HG02852 (cell line): ENCODE results near the gene KDM2A.
A peak's percentile ranks its signal among the peaks of the same experiment; 100 is the strongest.
"Not testable (repeated sequence)": the region's sequence is repeated elsewhere in the genome, so short reads cannot be mapped to it uniquely, and the experiment has no call there.

ENCODE experiments used
- ATAC-seq: cut with Tn5 transposase; IDR thresholded peaks from one replicate; pipeline ENCODE4 v1.9.1; 2021; ENCODE audit warnings: mild to moderate bottlenecking, moderate library complexity; ENCODE audit not compliant: unreplicated experiment

KDM2A gene

DNA sequence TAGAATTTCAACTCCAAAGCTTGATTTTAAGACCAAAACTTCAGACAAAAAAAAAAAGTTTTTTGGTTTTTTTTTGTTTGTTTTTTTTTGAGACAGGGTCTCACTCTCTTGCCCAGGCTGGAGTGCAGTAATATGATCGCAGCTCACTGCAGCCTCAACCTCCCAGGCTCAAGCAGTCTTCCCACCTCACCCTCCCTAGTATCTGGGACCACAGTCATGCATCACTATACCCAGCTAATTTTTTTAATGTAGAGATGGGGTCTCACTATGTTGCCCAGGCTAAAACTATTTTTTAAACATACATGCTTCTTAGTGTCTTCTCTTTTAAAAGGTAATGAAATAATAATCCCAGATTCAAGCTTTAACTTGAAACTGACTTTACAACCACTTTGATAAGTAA lies 111.8 kb downstream of the KDM2A start:
- ATAC-seq, result no peak

DNA sequence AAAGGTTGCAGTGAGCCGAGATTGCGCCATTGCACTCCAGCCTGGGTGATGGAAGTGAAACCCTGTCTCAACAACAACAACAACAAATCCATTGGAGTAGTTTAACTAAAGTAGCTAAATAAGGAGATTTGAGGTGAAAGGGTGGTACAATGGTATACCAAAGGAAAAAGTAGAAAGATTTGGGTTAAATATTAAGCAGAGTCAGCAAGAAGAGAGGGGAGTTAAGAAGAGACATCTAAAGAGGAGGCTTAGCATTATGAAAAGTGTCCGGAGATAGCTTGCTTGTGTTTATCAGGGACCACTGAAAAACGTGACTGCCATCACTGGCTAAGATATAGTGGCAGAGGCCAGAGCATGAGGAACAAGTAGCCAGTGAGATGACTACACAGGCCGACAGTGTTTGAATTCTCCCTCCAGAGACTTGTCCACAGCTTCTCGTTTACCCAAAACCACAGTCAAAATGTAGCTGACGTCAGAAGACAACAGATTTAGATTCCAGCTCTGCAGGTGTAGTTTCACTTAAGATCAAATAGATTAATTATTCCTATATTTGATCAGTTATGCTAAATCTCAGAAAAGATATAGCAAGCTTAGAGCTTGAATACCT lies 114.6 kb downstream of the KDM2A start:
- no peak for ATAC-seq

DNA sequence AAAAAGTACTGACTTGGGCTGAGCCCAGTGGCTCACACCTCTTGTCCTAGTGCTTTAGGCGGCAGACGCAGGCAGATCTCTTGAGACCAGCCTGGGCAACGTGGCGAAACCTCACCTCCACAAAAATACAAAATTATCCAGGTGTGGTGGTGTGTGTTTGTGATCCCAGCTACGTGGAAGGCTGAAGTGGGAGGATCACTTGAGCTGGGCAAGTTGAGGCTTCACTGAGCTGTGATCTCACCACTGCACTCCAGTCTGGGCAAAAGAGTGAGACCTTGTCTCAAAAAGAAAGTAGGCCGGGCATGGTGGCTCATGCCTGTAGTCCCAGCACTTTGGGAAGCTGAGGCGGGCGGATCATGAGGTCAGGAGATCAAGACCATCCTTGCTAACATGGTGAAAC lies 115.5 kb downstream of the KDM2A start:
- ATAC-seq, result not testable (repeated sequence)

DNA sequence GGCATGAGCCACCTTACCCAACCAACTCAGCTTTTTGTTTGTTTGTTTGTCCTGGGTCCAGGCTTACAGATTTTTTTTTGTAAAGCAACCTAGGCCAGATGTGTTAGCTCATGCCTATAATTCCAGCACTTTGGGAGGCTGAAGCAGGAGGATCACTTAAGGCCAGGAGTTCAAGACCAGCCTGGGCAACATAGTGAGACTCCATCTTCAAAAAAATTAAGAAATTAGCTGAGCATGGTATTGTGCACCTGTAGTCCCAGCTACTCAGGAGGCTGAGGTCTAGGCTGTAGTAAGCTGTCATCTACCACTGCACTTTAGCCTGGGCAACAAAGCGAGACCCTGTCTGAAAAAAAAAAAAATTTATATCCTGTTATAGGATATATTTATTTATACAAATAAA lies 118.5 kb downstream of the KDM2A start:
- no peak for ATAC-seq

DNA sequence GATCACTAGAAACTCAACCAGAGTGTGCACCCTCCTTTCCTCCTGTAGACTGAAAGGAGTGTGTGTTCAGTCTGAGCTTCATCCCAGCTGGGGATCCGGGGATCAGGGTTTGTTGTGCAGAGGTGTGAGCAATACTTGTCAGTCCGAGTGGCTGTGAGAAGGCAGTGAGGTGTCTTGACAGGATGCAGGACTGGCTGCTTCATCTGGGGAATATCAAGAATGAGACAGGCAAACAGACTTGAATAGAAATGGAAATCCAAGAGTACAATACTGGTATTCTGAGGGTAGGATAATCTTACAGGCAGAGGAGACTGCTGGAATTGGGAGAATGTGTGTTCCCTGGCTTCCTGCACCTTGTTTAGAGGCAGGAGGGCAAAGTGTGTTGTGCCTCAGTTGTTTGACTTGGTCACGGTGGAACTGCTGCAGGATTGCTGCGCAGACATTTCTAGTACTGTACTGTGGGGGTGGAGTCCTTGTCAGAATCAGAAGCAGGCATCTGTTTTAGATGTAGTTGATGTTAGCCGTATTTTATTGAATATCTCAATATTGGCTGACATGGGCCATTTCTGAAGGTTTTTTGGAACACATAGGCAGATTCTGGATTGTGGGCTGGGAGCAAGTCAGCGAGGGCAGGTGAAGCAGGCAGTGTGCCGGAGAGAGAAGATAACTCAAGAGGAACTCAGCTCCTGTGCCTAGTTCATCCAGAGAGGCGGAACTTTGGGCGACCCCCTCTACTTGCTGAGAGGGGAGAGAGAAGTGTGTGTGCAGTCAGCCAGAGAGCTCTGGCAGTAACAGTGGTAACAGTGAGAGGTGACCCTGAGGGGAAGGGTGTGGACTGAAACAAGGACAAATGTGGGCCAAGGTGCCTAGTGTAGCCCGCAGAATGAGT lies 120.1 kb downstream of the KDM2A start:
- no peak for ATAC-seq

DNA sequence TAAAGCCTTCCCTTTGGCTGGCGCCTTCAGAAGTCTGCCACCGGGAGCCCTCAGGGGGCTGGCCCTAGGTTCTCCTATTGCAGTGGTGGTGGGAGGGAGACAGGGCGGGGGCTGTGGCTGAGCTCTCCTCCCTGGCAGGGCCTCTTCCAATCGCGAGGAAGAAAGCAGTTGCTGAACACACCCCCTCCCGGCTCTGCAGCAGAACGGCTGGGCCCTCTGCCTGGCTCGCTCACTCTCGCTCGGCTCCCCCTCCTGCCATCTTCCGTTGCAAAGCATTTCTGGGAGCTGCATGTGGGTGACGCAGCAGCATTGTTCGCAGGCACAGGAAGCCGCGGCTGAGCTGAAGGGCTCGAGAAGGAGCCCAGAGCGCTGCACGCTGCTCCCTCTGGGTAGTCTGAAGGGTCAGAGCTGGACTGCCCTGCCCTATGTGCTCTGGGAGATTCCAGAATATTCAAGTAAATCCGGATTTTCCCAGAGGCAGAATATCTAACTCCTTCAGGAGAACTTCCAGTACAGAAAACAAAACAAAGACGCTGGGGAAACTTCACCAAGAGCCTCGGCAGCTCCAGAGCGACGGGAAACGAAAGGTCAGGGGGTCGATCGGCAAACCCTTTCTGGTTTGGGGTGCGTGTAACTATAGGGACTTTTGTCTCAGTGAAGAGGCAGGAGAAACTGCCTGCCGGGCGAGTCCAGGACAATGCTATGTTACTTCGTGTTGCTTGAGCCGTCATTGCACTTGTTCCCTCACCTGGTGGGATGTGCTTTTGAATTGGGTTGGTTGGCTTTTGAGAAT lies 120.9 kb downstream of the KDM2A start:
- ATAC-seq, result peak; percentile 88

DNA sequence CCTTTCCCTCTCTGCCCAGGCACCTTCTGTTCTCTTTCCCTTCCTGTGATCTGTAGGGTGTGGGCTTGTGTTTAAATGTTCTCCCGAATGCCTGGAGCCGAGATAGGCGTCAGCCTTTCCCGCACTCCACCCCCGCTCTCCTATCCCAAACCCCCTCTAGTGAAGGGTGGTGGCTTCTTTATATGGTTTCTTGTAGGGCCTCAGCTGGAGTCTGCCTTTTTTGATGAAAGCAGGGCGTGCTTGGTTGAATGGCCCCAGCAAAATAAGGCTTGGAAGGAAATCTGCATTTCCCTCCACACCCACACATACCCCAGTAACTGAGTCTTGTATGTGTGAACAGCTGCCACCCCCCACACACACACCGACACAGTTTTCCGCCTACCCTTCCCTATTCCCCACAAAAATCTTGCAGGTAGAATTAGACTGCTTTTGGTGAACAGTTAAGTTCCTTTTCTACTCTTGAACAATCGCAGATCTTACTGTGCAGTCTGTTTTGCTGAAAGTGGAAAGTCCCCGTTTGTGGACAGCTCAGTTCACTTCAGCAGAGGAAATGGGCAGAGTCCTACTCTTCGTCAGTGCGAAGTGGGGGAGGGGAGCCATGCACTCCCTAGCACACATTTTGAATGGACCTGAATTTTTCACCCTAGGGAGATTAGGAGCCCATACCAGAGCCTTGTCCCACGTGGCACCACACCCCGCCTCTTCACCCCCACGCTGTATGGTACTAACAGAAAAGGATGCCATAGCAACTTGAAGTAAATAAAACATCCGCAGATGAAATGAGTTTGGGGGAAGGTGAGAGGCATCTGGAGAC lies 121.7 kb downstream of the KDM2A start:
- ATAC-seq, result no peak

DNA sequence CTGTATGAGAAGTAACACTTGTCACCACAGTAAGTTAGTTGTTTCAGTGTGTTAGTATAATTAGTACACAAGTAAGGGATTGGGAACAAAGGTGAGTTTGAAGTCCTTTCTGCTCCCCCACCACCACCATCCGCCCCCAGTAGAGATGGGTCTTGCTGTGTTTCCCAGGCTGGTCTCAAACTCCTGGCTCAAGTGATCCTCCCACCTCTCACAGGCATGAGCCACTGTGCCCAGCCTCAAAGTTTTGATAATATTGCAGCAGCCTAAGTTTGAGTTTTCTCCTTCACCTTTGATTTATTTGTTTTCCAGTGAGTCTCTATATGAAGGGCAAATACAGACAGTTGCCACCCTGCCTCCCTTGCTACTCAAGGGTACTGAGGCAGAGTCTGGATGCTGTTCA lies 123.5 kb downstream of the KDM2A start:
- ATAC-seq, result no peak

DNA sequence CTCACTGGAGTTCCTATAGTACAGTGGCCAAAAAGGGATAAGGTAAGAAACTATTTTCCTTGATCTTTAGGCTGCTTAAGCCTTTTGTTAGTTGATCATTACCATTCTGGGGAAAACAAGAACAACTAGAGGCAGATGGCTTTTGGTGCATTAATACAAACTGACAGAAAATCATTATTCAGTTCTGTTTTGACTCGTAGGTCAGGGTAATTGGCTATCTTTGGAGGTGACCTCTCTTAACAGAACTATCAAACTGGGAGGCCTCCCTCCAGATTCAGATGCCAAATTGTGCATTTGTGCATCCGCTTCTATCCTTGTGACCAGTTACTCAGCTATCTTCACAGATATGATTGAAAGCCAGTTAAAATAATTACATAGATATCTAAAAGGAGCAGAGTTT lies 124.0 kb downstream of the KDM2A start:
- ATAC-seq, result no peak

DNA sequence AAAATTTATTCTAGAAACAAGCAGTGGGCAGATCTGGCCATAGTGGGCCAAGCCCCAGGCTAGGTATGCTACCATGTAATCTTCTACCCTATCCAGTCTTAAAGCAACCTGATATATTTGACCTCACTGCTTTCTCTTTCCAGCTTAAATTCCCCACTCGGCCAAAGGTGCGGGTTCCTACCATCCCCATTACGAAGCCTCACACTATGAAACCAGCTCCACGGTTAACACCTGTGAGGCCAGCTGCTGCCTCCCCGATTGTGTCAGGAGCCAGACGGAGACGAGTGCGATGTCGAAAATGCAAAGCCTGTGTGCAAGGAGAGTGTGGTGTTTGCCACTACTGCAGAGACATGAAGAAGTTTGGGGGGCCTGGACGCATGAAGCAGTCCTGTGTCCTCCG lies 126.0 kb downstream of the KDM2A start:
- ATAC-seq, result no peak

DNA sequence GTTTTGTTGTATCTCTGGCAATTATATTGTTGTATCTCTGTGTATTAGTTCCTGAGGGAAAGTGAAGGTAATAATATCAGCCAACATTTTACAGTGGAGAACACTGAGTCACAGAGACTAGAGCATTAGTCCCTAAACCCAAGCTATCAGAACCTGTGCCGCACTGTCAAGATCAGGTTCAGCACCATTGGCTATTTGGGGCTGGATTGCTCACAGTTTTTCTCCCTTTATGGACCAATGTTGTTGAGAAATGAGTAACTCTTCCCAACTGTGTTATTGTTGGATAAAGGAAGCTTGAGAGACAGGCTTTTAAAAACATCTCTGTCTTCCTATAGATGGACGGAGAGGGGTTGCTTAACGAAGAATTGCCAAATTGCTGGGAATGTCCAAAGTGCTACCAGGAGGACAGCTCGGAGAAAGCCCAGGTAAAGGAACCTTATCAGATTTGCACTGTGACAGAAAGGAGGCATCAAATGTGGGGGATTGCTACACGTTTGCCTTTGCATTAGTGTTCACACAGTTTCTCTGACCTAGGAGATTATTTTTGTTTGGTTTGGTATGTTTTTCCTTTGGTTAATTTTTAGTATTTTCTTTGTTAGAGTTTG lies 129.0 kb downstream of the KDM2A start:
- ATAC-seq, result no peak

DNA sequence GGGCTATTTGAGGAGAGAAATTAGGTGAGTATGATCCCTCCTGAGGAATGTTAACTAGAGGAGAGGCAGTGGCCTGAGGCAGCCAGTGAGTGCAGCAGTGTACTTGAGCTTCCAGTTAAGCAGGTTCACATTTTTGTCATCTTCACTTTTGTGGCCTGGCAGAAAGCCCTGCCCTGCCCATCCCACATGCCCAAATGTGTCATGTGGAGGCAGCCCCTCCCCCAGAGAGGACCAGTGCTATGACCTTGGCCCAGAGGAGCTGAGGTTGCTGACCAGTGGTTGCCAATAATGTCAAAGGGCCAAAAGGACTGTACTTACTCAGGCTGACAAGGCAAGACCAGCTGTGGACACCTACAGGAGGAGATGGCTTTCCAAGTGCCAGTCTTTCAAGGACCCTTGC lies 129.6 kb downstream of the KDM2A start:
- ATAC-seq, result no peak

DNA sequence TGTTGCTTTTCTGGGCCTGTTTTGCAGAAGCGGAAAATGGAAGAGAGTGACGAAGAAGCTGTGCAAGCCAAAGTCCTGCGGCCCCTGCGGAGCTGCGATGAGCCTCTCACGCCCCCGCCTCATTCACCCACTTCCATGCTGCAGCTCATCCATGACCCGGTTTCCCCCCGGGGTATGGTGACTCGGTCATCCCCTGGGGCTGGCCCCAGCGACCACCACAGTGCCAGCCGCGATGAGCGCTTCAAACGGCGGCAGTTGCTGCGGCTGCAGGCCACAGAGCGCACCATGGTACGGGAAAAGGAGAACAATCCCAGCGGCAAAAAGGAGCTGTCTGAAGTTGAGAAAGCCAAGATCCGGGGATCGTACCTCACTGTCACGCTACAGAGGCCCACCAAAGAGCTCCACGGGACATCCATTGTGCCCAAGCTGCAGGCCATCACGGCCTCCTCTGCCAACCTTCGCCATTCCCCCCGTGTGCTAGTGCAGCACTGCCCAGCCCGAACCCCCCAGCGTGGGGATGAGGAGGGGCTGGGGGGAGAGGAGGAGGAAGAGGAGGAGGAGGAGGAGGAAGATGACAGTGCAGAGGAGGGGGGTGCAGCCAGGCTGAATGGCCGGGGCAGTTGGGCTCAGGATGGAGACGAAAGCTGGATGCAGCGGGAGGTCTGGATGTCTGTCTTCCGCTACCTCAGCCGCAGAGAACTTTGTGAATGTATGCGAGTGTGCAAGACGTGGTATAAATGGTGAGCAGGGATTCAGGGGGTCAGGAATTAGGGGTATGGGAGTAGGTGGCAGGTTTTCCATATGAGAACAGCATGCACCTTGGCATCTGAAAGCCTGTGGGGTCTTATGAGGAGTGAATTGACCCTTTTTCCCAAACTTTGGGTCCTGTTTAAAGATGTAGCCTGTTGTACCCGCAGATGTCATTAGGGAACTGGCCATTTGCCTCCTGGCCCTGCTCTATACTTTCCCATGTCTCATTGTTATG lies 131.3 kb downstream of the KDM2A start:
- no peak for ATAC-seq

DNA sequence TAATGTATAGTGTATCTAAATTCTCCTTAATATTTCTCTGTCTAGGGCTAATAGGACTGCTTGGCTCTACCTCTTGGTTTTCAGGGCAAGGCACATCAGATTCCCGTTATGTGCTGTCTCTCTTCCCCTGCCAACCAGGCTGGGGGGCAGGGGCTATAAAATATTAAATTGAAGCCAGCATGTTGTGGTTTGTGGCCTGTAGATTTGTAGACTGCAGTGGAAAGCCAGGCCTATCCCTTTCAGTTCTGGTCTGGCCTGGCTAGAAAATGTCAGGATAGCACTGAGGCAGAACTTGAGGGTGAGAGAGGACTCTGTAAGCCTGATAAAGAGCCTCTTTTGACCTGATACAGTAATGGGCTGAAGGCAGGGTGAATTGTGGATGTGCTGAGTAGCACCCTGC lies 132.8 kb downstream of the KDM2A start:
- ATAC-seq, result no peak

DNA sequence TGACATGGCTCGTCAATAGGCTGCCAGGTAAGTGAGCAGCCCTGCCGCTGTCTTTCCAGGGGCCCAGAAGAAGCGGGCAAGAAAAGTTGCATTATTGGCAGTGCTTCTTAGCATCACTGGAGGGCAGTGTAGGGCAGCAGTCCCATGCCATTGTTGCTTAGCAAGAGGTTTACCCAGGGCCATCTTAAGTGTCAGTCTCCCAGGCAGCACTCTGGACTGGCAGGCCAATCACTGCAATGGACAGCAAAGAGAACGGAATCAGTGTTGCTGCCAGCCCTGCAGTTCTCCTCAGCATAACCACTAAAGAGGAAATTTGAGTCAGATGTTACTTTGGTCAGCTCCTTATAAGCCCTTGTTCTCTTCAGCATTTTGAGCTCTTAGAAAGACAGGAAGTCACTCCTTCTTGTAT lies 133.8 kb downstream of the KDM2A start:
- ATAC-seq, result no peak

DNA sequence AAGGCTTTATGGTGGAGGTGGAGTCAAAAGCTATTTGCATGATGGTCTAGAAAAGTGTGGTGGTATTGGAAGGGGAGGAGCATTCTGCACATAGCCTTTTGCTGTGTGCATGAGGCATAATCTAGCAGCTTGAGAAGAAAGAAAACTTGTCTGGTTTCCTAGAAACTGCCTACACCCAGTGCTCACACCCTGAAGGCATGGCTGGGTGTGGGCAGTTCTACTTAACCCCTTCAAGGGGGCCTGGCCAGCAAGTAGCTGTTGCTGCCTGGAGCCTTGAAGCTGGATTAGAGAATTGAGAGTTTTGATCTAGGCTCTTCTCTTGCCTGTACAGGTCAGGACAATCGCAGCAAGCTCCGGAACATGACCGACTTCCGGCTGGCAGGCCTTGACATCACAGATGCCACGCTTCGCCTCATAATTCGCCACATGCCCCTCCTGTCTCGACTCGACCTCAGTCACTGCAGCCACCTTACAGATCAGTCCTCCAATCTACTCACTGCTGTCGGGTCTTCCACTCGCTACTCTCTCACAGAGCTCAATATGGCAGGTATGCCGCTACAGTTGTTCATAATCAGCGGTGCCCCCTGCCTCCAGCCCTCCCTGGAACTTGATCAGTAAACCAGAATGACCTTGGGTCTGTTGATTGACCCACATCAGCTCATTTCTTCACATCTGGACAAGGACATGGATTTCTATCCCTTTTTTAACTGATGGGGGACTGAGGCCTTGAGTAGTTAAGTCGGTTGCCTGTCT lies 135.0 kb downstream of the KDM2A start:
- ATAC-seq, result no peak

DNA sequence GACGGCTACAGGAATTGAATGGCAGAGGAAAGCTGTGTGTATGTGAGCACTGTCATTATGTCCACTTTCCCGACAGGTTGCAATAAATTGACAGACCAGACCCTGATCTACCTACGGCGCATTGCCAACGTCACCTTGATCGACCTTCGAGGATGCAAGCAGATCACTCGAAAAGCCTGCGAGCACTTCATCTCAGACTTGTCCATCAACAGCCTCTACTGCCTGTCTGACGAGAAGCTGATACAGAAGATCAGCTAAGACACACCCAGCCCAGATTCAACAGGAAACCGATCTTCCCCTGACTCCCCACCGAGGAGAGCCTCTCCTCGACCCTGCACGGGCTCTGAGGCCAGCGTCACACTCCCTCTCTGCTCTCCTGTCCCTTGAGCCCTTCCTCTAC lies 135.7 kb downstream of the KDM2A start:
- ATAC-seq, result no peak

DNA sequence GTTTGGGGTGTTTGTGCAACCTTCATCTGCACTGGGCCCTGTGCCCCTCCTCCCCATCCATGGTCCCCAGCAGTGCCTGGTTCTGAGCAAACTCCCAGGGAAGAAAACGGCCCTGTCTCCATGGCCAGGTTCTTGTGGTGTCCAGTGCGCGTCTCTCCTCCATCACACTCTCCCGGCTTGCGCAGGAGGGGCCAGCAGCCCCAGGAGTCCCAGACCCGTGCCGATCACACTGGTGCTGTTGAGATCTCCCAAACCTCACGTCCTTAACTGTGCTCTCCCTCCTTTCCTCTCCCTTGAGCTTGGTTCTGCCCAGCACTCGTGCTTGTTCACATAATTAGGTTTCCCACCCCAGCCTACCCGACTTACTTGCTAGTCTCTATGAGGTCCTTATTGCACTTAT lies 136.3 kb downstream of the KDM2A start:
- no peak for ATAC-seq

DNA sequence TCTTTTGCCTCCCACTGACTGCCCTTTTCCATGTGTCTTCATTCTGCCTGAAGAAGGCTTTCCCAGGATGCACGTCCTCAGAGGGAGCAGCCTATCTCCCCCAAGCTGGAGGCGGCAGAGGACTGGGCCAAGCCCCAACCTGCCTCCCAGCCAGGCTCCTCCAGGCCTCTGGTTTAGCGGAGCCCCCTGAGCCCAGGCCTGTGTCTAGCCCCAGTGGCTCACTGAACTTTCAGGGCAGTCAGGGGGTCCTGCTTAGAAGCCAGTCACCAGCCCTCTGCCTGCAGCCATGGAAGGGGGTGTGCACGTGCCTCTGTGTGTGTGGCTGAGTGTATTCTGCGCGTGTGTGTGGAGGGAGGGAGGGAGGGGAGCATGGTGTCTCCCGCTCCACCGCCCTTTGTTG lies 136.8 kb downstream of the KDM2A start:
- no peak for ATAC-seq
